ENCODE measurements around the gene MBNL1. TPM values are rescaled to one million over a fixed set of nuclear protein-coding genes. Genes with fewer than 3 reads are reported as not detected.
A peak's percentile ranks its signal among the peaks of the same experiment; 100 is the strongest.

Gene MBNL1
- total and polyA plus RNA-seq, 11 donors = 46.8 to 416 (median 189) TPM

DNA sequence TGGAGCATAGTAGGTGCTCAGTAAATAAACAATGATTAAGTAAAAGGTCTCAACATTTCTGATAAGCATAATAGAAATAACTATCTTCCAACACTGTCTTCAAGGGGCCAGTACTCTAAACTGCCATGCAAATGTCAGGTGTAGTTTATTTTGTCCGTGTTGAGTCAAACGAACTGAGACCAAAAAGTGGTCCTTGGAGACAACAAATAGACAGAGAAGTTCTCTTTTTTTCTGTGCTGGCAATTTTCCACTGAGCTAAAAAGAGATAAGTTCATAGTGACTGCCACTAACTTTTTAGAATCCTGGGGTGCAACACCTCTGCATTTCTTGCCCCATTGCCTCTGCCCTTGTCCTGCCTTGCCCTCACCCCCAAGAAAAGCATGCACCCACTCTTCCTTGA is 14.7 kb upstream of the MBNL1 start:
- no peak for DNase-seq
- H3K27me3 ChIP-seq = no peaks in the 10 kb centered on the region
- H3K9me3 ChIP-seq = no peaks in the 10 kb centered on the region
- 64 to 76% (median 71%) methylated on average over 2 of the region's 2 CpGs for WGBS, 4 donors
- peaks cover 0 to 67% (median 6%) of the 10 kb centered on the region in 12 donors for H3K4me1 ChIP-seq
- no peak overlapping the region for H3K4me3 ChIP-seq
- peak overlapping the region in 1 of 12 donors; percentile 60 for H3K27ac ChIP-seq
- intact Hi-C loops (cut with DNase I) = loop anchor here in 1 of 10 donors (10.0 kb wide), 1 partner anchor 69 kb away; no protein-coding TSS in a partner anchor
- no peaks in the 10 kb centered on the region for H3K36me3 ChIP-seq
- no peak for TF ChIP-seq POLR2A (IDR thresholded peaks at IDR 0.05)
- TF ChIP-seq, protein P1, sequence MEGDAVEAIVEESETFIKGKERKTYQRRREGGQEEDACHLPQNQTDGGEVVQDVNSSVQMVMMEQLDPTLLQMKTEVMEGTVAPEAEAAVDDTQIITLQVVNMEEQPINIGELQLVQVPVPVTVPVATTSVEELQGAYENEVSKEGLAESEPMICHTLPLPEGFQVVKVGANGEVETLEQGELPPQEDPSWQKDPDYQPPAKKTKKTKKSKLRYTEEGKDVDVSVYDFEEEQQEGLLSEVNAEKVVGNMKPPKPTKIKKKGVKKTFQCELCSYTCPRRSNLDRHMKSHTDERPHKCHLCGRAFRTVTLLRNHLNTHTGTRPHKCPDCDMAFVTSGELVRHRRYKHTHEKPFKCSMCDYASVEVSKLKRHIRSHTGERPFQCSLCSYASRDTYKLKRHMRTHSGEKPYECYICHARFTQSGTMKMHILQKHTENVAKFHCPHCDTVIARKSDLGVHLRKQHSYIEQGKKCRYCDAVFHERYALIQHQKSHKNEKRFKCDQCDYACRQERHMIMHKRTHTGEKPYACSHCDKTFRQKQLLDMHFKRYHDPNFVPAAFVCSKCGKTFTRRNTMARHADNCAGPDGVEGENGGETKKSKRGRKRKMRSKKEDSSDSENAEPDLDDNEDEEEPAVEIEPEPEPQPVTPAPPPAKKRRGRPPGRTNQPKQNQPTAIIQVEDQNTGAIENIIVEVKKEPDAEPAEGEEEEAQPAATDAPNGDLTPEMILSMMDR (IDR thresholded peaks at IDR 0.05) = no peak
- no peak for ATAC-seq

DNA sequence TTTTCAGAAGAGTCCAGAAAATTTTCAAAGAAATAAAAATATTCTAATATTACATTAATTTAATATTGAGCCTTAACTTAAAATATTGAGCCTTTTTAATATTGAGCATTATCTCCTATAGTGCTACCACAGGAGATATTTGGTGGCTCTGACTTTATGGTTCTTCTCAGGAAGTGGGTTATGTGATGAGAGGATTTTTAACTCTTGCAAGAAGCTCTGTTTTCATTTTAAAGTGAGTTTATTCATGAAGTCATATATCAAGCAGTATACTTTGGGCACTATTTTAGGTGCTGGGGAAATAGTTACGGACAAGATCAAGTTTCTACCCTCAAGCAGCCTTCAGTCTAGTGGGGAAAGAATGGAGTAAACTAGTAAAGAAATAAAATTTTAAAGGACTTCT is 13.4 kb upstream of the MBNL1 start:
- Histone ChIP-seq H3K4me1 (peaks cover 0 to 80% (median 11%) of the 10 kb centered on the region in 12 donors), H3K27ac (peak overlapping the region in 1 of 12 donors; percentile 81), H3K36me3 (no peaks in the 10 kb centered on the region), H3K27me3 (no peaks in the 10 kb centered on the region), H3K4me3 (no peak overlapping the region), H3K9me3 (no peaks in the 10 kb centered on the region)
- DNase-seq (no peak), ATAC-seq (no peak)
- intact Hi-C loops (cut with DNase I) = loop anchor here in 3 of 10 donors (5.0 to 10.0 kb wide), 2 partner anchors 33 to 70 kb away; no protein-coding TSS in a partner anchor
- WGBS, 4 donors = 96 to 100% (median 98%) methylated on average over 1 of the region's 1 CpG
- no peak for TF ChIP-seq POLR2A (IDR thresholded peaks at IDR 0.05)
- TF ChIP-seq, protein P1 (IDR thresholded peaks at IDR 0.05) = no peak

DNA sequence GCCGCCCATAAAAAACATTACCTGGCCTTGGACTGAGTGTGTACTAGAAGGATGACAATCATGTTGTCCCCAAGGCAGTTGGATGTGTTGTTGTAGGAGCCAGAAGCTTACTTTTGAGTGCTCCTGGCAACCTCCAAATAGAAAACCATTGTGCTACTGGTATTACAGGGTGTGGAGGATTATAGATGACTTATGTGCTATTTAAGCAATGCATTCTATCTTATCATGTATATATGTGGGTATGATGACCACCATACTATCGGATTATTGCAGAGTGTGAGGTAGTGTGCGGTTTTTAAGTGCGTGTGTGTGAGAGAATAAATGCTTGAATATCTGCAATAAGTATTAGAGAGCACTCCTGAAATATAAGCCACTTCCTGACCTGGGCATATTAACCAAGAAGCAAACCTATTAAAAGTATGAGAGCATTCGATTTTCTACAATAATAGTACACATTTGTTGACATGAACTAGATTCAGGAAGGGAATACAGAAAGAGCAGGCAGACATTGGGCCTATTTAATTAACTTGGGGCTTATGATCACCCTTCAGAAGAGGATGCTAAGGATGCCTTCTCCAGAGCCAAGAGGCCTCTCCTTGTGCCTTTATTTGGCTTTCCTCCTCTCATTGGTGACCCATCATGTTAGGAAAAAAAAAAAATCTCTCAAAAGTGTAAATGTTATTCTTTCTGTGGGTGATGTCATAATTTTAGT is 11.7 kb upstream of the MBNL1 start:
- intact Hi-C loops (cut with DNase I) = loop anchor here in 3 of 10 donors (5.0 to 10.0 kb wide), 2 partner anchors 35 to 72 kb away; no protein-coding TSS in a partner anchor
- peak overlapping the region in 2 of 12 donors; percentile 61 to 81 for H3K27ac ChIP-seq
- 90 to 93% (median 92%) methylated on average over 5 of the region's 5 CpGs for WGBS, 4 donors
- peaks cover 0 to 74% (median 11%) of the 10 kb centered on the region in 12 donors for H3K4me1 ChIP-seq
- no peaks in the 10 kb centered on the region for H3K27me3 ChIP-seq
- TF ChIP-seq POLR2A (IDR thresholded peaks at IDR 0.05) = no peak
- TF ChIP-seq, protein P1 (IDR thresholded peaks at IDR 0.05) = no peak
- H3K9me3 ChIP-seq = no peaks in the 10 kb centered on the region
- ATAC-seq = no peak
- no peaks in the 10 kb centered on the region for H3K36me3 ChIP-seq
- no peak for DNase-seq
- peak overlapping the region in 1 of 12 donors; percentile 2 for H3K4me3 ChIP-seq

DNA sequence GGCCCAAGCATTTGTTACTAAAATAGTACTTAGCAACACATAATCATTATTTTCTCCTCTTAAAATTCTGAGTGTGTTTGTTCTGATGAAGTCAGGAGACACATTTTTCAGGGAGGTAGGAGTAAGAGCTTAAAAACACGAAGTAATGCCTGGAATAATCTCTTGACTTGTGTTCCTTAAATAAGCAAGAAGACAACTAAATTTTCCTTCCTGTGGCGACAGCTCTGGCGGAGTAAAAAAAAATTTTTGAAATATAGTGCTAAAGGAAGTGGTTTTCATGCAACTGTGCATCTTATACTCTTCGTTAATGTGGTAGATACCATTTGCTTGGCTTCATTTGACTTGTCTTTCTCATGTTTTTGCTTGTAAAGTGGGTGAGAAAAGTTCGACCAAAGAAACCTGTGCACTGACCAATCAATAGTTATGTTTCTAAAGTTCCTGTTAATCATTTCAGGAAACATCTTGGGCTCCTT is 11.1 kb upstream of the MBNL1 start:
- intact Hi-C loops (cut with DNase I) = loop anchor here in 3 of 10 donors (5.0 to 10.0 kb wide), 2 partner anchors 35 to 73 kb away; no protein-coding TSS in a partner anchor
- H3K9me3 ChIP-seq = no peaks in the 10 kb centered on the region
- TF ChIP-seq, protein P1 (IDR thresholded peaks at IDR 0.05) = no peak
- no peak for TF ChIP-seq POLR2A (IDR thresholded peaks at IDR 0.05)
- H3K36me3 ChIP-seq = no peaks in the 10 kb centered on the region
- no peaks in the 10 kb centered on the region for H3K27me3 ChIP-seq
- peak overlapping the region in 1 of 12 donors; percentile 2 for H3K4me3 ChIP-seq
- peaks cover 0 to 71% (median 11%) of the 10 kb centered on the region in 12 donors for H3K4me1 ChIP-seq
- 73 to 78% (median 77%) methylated on average over 5 of the region's 5 CpGs for WGBS, 4 donors
- ATAC-seq = peak in 1 of 4 donors; percentile 31
- peak overlapping the region in 3 of 12 donors; percentile 10 to 81 (median 61) for H3K27ac ChIP-seq
- no peak for DNase-seq
